GM21723 (cell line): ENCODE data around the gene RASGRF1.

ENCODE experiments used
- ATAC-seq: cut with Tn5 transposase; IDR thresholded peaks from one replicate; pipeline ENCODE4 v1.9.1; 2021; ENCODE audit warnings: mild to moderate bottlenecking, moderate library complexity; ENCODE audit not compliant: unreplicated experiment

Gene RASGRF1

DNA sequence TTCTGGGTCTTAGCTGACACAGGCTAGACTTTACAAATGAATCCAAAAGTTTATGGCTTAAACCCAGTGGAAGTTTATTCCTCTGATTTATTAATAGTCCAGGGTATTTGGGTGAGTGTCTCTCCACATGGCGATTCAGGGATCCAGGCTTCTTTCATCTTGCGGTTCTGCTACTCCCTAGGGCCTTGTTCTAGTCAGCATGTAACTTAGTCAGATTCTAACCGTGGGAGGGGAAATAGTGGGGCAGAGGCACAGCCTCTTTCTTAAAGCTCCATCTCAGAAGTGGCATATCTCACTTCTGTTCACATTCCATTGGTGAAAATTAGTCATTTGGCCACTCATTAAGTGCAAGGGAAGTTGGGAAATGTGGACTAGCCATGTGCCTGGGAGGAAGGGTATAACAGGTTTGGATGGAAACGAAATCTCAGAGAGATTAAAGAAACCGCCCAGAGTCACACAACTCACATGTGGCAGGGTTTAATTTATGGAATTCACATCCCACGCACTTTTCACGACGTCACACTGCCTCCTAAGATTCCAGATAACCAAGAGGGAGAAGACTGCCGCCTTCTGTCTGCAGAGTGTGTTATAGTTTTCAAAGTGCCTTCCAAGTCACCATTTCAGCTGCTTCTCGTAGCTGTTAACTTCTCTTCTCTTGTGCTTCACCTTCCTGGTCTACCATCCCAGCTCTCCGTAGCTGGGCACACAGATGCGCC lies 11.4 kb upstream of the RASGRF1 start:
- ATAC-seq = no peak

DNA sequence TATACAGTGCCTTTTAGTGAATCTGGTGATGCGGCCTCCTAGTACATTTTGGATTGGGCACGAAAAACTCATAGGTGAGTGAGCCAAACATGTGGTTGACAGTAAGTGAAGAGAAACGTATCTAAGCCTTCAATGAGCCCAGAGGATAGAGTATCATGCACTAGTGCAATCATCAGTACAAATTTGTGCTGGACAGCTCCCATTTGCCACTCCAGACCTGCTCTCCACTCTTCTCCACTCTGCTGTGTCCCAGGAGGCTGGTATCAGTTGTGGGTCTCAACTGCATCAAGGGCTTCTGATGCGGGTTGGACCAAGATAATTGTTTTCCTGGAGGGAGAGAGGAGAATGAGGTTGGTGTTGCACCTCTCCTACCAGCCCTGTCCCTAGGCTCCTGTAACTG lies 9.1 kb upstream of the RASGRF1 start:
- ATAC-seq = no peak

DNA sequence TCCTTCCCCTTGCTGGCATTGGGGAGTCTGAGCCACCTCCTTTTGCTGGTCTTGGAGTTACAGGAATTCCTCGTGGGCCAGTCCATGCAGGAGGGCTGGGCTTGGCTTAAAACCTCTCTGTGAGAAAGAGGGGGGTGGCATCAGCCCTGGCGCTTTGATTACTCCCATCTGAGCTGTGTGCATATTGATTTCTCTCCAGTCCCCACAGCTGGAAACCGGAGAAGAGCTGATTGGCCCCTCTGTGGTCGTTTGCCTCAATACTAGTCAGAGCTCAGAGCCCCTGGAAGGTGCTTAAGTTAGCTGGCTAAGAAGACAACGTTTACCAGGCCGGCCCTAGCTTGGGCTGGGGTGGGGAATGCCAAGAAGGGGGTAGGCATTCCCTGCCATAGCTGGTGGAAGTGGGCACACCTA lies 4.0 kb upstream of the RASGRF1 start:
- no peak for ATAC-seq

DNA sequence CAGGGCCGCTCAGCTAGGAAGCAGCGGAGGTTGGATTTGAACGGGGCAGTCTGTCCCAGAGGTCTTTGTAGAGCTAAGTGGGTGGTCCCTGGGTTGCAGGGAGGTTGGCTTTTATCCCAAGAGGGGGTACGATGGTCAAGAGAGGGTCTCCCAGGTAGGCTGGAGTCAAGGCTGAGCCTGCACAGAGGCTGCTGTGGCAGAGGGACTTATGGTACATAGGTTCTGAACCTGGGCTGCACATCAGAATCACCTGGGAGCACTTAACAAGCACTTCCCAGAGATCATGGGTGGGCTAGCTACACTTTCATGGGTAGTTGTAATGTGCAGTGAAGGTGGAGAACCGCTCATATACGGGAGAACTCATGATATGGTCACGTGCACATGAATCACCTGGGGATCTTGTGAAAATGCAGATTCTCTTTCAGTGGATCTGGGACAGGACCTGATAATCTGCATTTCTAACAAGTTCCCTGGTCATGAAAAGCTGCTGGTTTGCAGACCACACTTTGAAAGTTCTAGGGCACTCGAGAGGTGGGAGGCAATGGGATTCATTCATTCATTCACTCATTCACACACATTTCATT lies 2.9 kb upstream of the RASGRF1 start:
- ATAC-seq = no peak

GRCh38 chr15:79092382-79092781 lies 1.8 kb upstream of the RASGRF1 start:
- ATAC-seq = no peak

GRCh38 chr15:79091204-79091867 lies 756 bp upstream of the RASGRF1 start:
- no peak for ATAC-seq

- ATAC-seq = no peak
Measured at GRCh38 chr15:79089890-79090486, 592 bp downstream of the RASGRF1 start.

GRCh38 chr15:79089331-79089889 lies 1.2 kb downstream of the RASGRF1 start:
- ATAC-seq = no peak

DNA sequence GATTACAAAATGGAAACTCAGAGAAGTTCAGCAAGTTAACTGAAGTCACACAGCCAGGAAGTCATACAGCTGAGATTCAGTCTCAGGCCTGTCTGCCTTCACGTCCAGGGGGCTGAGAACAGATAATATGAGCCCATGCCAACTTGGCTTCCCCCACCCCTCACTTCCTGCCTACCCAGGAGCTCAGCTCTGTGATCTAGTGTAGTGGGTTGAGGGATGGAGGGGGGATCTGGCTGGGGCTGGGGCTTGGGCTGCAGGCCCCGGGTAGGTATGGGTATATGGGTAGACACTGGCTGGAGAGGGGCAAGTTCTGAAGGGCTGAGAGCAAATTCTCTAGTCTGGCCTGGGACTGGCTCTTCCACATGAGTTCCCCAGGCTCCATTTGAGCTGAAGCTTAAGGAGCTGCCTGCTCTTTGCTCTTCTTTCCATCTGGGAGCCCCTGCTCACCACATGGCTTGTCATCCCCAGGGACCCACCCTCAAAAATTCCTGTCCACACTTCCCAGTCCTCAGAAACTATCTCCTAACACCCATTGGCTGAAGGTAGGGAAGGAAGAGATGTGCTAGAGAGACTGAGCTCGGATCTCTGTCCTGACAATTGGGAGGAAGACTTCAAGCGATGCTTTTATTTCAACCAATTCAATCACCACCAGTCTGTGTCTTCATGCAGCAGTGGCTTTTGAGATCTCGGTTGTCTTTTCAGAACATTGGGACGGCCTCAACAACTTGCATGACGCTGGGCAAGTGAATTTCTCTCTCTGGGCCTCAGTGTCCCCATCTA lies 2.0 kb downstream of the RASGRF1 start:
- ATAC-seq = no peak

GRCh38 chr15:79086814-79087213 lies 3.8 kb downstream of the RASGRF1 start:
- ATAC-seq = no peak

DNA sequence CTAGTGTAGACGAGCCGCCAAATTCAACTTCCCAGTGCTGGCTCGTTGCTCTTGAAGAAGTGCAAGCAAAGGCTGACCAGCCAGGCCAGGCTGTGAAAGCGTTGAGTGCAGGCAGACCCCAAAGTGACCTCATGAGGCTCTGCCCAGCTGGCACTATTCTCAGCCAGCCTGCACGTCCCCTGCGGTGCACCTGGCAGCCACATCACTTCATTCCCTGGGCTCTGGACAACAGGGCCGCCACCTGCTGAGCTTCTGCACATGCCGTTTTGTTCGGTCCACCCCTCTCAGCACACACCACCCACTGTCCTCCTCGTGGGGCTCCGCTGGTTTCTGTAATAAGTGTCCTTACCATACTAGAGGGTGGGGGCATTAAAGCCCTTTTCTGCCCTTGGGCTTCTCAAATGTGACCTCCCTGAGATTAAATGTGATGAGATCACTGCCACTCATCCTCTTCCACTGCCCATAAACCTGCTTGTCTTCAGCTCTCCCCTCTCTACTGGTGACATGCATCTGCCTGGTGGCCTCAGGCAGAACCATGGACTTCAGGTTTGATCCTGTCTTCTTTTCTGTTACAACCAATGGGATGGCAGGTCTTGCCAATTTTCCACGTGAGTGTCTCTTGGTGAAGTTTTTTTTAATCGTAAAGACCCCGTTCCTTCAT lies 6.1 kb downstream of the RASGRF1 start:
- no peak for ATAC-seq

DNA sequence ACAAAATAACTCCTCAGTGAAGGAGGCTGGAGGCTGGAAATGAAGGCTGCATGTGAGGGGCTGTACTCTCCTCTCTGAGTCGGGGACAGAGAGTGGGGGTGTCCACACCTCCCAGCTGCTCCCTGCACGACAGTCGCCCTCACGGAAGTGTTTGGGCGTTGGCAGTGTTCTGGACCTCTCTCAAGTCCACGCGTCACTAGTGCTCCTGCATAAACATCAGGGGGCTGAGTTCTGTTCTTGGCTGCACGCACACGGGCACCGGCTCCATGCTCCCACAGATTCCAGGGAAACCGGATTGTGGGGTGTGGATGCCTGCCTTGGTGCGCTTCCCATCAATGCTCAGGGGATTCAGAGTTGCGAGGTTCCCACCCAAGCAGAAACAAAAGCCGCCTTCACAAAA lies 7.4 kb downstream of the RASGRF1 start:
- no peak for ATAC-seq

- no peak for ATAC-seq
Measured at GRCh38 chr15:79082363-79083070, 8.1 kb downstream of the RASGRF1 start.

DNA sequence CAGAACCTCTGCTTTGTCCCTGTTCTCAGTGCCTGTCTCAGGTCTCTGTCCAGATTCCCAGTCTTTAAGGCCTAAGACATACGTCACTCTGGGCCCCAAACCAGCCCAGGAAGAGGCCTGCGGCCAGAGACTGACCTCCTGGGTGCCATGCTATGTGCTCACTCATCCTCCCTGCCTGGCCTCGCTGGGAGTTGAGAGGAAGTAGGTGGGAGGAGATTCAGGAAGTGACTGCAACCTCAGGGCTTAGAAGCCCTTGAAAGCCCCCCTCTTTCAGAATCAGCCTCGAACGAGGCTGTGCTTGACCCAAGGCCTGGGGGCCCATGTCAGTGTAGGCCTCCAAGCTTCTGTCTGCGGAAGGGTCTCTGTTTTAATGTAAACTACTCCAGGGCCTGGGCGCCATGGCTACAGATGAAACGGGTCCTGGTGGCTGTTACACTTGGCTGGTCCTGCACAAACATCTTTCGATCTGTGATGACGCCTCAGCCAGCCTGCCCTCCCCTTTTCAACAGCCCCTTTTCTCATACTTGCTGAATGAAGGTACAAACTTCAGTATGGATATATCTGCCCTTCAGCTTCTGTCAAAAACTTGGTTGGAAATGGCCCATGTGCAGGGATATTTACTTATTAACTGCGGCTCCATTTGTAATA lies 11.7 kb downstream of the RASGRF1 start:
- ATAC-seq = no peak

GRCh38 chr15:79078003-79078402 lies 12.6 kb downstream of the RASGRF1 start:
- ATAC-seq = no peak

GRCh38 chr15:79076661-79077060 lies 13.9 kb downstream of the RASGRF1 start:
- no peak for ATAC-seq

DNA sequence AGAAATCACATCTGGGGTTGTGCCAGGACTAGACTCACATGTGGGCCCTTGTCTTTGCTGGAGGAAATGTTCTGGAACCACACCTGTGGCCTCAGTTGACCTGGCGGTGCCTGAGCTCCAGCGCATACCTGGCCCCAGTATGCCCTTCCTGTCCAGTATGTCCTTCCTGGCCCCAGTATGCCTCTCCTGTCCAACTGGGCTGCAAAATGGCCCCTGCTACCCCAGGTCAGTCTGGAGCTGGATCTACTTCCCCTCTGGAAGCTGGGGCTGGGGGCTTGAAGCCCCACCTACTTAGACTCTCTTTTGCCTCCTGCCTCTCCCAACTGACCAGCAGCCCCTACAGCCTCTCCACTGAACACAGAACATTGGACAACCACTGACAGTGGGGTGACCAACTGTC lies 15.3 kb downstream of the RASGRF1 start:
- no peak for ATAC-seq

GRCh38 chr15:79073336-79073735 lies 17.2 kb downstream of the RASGRF1 start:
- ATAC-seq = no peak

- ATAC-seq = no peak
Measured at GRCh38 chr15:79071901-79072300, 18.7 kb downstream of the RASGRF1 start.
